ENCODE data around the gene DPH2.

GRCh38 chr1:44015206-44015605 is 45.4 kb downstream of the DPH2 start:
- no peak for TF ChIP-seq POLR2A (IDR thresholded peaks at IDR 0.05)
- TF ChIP-seq CTCF (IDR thresholded peaks at IDR 0.05): no peak
- no peak for TF ChIP-seq POLR2AphosphoS5 (IDR thresholded peaks at IDR 0.05)

Data from prostate gland (tissue), 2 donors.